Motor neuron (in vitro differentiated cells): ENCODE measurements around the gene PCDH9. TPM values are rescaled to one million over a fixed set of nuclear protein-coding genes. Genes with fewer than 3 reads are reported as not detected.
A peak's percentile ranks its signal among the peaks of the same experiment; 100 is the strongest.
"Not testable (repeated sequence)": the region's sequence is repeated elsewhere in the genome, so short reads cannot be mapped to it uniquely, and the experiment has no call there.

Experiments
- ATAC-seq, 8 experiments: fragments of 200-7000 bp; cut with Tn5 transposase; replicated peaks in 6 of 8; 2 replicates each; pipeline ENCODE4 v1.8.0; 2021; ENCODE audit warnings: mild to moderate bottlenecking in 8 of 8, moderate library complexity in 8 of 8
- H3K27ac ChIP-seq, 2 donors: fragments of 250-450 bp; sonication (Bioruptor Pico); 2 replicates each; pipeline ENCODE4 v1.9.0; 2021; ENCODE audit warnings: antibody characterized with exemption in 2 of 2, mild to moderate bottlenecking in 2 of 2, moderate library complexity in 1 of 2
- H3K4me1 ChIP-seq, 2 donors: fragments of 250-450 bp; sonication (Bioruptor Pico); replicated peaks in 1 of 2; 2 replicates each; pipeline ENCODE4 v1.6.1; 2021; ENCODE audit warnings: antibody characterized with exemption in 2 of 2, mild to moderate bottlenecking in 2 of 2, moderate library complexity in 1 of 2
- H3K4me3 ChIP-seq, 5 donors: fragments of 250-450 bp; sonication (Bioruptor Pico); 2 replicates each; pipeline ENCODE4 v1.9.0; 2021; ENCODE audit warnings: antibody characterized with exemption in 5 of 5, mild to moderate bottlenecking in 5 of 5, moderate library complexity in 4 of 5
- WGBS, 10 experiments: fragments of 450-650 bp; shearing (Covaris generic); methylation state at CpG; one replicate each; pipeline ENCODE4 v1.0.0; 2022; 5-methylcytosine and 5-hydroxymethylcytosine counted together
- in situ Hi-C, 9 experiments: fragments of 400-800 bp; cut with MboI; loops; one replicate each; pipeline ENCODE4 v1.15.0; 2021; ENCODE audit warnings: low sequenced_read_pairs in 9 of 9, low pct_unique_long_range_greater_than_20kb in 2 of 9; ENCODE audit not compliant: unreplicated experiment in 9 of 9
- total RNA-seq, 8 experiments: library from RNA; unstranded; fragments of 300-600 nt; gene quantifications; 2 replicates each; pipeline versions ENCODE4 v1.2.3 to v1.2.4, GENCODE V29; 2022

PCDH9 gene
- total RNA-seq, 8 experiments from 2014 or later, result 0.51 to 201 (median 64.7) TPM

GRCh38 chr13:66915596-66916185 is 314.4 kb downstream of the PCDH9 start:
- H3K4me1 ChIP-seq, result peaks cover 2 to 6% of the 10 kb centered on the region in 2 donors
- WGBS, 10 experiments, result 13 to 89% (median 67%) methylated on average over 1 of the region's 1 CpG; no CpG with 5 or more reads in 3 of the 10 experiments
- no peak overlapping the region for H3K27ac ChIP-seq
- in situ Hi-C loops, result no loop called here
- H3K4me3 ChIP-seq, result no peak overlapping the region
- peak in 3 of 8 experiments; percentile 31 to 61 (median 38) for ATAC-seq

DNA sequence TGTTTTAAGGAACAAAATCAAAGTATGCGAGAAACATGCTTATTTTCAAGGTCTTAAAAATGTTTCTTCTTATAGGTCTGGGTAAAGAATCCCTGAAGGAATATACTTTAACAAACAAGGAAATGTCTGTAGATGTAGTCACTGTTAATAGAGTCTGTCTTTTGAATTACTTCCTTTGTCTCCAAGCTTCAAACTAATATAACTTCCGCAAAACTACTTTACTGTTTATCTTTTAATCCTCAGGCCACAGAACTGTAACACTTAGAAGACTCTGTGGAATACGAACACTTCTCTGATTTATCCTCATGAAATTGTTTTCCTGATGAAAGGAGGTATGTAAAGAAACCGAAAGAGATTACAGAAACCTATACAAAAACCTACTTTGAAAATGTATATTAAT is 316.0 kb downstream of the PCDH9 start:
- in situ Hi-C loops, result no loop called here
- no peak for ATAC-seq
- Histone ChIP-seq H3K27ac (no peak overlapping the region), H3K4me1 (peaks cover 0 to 2% of the 10 kb centered on the region in 2 donors), H3K4me3 (no peak overlapping the region)
- 6 to 92% (median 80%) methylated on average over 3 to 4 of the region's 4 CpGs for WGBS, 10 experiments

DNA sequence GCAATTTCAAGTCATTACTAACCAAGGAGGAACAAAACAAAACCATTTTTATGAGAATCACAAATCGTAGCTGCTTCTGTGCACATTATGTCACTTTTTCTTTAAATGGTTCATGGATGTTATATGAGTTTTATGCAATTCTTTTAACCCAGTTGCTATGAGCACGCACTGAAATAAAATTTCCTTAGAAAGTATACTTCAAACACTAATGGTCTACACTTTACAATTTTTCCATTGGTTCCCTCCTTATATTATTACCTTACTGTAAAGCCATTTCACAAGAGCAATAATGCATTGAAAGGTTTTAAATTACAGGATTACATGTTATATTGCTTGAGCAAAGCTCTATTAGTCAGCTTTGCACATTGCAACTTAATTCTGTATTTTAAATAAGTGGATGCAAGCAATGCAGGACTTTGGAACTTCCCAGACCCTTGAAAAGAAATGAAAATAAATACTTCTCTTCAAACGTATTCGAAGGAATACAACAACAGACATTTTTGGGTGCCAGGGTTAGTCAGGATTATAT is 318.7 kb downstream of the PCDH9 start:
- Histone ChIP-seq H3K4me1 (peaks cover 0 to 2% of the 10 kb centered on the region in 2 donors), H3K4me3 (no peak overlapping the region), H3K27ac (no peak overlapping the region)
- WGBS, 10 experiments, result 8 to 94% (median 75%) methylated on average over 2 to 4 of the region's 4 CpGs; no CpG with 5 or more reads in 2 of the 10 experiments
- no peak for ATAC-seq
- in situ Hi-C loops, result no loop called here

DNA sequence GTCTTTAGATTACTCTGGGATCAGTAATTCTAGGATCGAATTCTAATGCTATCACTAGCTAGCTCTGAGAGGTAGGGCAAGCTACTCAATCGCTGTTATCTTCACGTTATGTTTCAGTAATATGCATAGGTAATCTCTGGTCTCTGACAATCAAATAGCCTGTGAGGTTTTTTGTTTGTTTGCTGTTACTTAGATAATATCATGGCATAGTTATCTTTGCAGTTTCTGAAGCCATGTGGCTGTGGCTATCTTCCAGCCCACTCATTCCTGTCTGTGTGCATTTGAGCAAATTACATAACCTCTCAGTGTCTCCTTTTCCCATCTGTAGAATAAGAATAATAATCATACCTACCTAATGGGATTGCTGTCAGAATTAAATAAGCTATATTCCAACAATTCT is 330.2 kb downstream of the PCDH9 start:
- no peaks in the 10 kb centered on the region for H3K4me1 ChIP-seq
- no peak overlapping the region for H3K27ac ChIP-seq
- no peak for ATAC-seq
- no peak overlapping the region for H3K4me3 ChIP-seq
- in situ Hi-C loops, result no loop called here
- WGBS, 10 experiments, result 28 to 94% (median 80%) methylated on average over 2 to 3 of the region's 3 CpGs; no CpG with 5 or more reads in 3 of the 10 experiments

GRCh38 chr13:66896933-66897332 is 333.2 kb downstream of the PCDH9 start:
- no peak for ATAC-seq
- in situ Hi-C loops, result no loop called here
- Histone ChIP-seq H3K27ac (no peak overlapping the region), H3K4me3 (no peak overlapping the region), H3K4me1 (no peaks in the 10 kb centered on the region)
- 0 to 71% (median 8%) methylated on average over 1 of the region's 1 CpG; no CpG with 5 or more reads in 6 of the 10 experiments for WGBS, 10 experiments

DNA sequence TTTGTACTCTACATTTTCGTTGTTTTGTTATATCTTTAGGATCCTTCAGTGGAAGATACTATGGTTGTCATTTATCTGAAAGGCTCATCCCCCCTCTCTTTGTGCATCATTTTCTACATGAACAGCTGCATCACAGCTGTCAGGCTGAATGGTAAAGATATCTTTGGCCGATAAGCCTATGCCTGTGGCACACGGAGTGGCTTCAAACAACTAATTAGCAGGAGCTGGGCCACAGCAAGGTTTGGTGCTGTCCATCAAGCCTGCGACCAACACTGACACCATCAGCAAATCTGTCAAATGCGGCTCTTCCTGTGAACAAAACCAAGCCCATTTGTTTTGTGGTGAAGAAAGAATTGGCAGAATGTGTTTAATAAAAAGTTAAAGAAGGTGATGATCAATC is 334.4 kb downstream of the PCDH9 start:
- peak in 1 of 8 experiments; percentile 47 for ATAC-seq
- in situ Hi-C loops, result no loop called here

GRCh38 chr13:66895320-66895719 is 334.8 kb downstream of the PCDH9 start:
- Histone ChIP-seq H3K4me1 (no peaks in the 10 kb centered on the region), H3K4me3 (no peak overlapping the region), H3K27ac (no peak overlapping the region)
- in situ Hi-C loops, result no loop called here
- WGBS, 10 experiments, result 6 to 100% (median 94%) methylated on average over 1 to 3 of the region's 3 CpGs; no CpG with 5 or more reads in 1 of the 10 experiments
- ATAC-seq, result peak in 2 of 8 experiments; percentile 18 to 92

More for the DNA sequence above, 334.4 kb downstream of the PCDH9 start:
- Histone ChIP-seq H3K4me1 (no peaks in the 10 kb centered on the region), H3K27ac (no peak overlapping the region), H3K4me3 (no peak overlapping the region)
- 4 to 100% (median 66%) methylated on average over 1 to 5 of the region's 5 CpGs; no CpG with 5 or more reads in 1 of the 10 experiments for WGBS, 10 experiments

DNA sequence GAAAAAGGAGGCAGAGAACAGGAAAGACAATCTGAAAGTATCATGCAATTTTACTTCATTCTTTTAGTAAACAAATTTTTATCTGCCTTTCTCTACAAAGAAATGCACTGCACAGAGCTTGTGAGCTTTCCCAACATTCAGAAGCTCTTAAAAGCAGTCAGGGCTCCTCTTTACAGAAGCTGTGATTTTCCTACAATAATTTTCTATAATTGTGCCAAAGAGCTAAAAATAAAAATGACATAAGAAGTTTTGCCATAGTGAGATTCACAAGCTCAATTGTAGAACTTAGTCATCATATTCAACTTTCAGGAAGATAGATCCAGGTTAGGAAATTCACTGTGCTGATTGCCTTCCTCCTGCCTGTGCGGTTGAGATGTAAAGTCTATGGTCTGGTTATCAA is 341.4 kb downstream of the PCDH9 start:
- Histone ChIP-seq H3K27ac (no peak overlapping the region), H3K4me3 (no peak overlapping the region), H3K4me1 (no peaks in the 10 kb centered on the region)
- 0 to 100% (median 100%) methylated on average over 1 of the region's 1 CpG; no CpG with 5 or more reads in 3 of the 10 experiments for WGBS, 10 experiments
- in situ Hi-C loops, result no loop called here
- no peak for ATAC-seq

- 3 to 86% (median 50%) methylated on average over 2 to 5 of the region's 5 CpGs; no CpG with 5 or more reads in 2 of the 10 experiments for WGBS, 10 experiments
- in situ Hi-C loops, result no loop called here
- Histone ChIP-seq H3K4me1 (no peaks in the 10 kb centered on the region), H3K27ac (no peak overlapping the region), H3K4me3 (no peak overlapping the region)
- no peak for ATAC-seq
These were observed 343.0 kb downstream of the PCDH9 start for GRCh38 chr13:66887088-66887487.

DNA sequence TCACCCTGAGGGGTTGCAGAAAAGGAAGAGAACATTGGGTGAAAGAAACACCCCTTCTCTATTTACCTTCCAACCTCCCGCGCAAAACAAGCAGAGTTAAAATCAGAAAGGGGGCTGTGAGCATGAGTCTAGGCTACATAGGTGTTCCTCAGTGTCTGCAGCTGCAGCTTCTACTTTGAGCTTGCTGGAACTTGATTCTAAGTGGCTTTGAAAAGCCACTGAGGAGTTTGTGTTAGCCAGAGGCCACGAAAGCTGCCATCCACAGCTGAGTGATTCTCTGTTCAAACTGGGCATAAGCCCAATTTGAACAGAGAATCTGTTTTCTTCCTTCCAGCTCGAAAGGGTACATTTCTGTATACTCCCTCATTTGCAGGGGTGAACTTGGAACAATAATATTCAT is 343.9 kb downstream of the PCDH9 start:
- 0 to 100% (median 81%) methylated on average over 2 to 4 of the region's 4 CpGs; no CpG with 5 or more reads in 2 of the 10 experiments for WGBS, 10 experiments
- H3K27ac ChIP-seq, result no peak overlapping the region
- no peak for ATAC-seq

DNA sequence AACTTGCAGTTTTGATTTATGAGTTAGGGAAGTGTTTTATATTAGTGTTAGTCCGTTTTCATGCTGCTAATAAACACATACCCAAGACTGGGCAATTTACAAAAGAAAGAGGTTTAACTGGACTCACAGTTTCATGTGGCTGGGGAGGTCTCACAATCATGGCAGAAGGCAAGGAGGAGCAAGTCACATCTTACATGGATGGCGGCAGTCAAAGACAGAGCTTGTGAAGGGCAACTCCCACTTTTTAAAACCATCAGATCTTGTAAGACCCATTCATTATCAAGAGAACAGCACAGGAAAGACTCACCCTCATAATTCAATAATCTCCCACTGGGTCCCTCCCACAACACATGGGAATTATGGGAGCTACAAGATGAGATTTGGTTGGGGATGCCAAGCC is 349.0 kb downstream of the PCDH9 start:
- WGBS, 10 experiments, result 10 to 100% (median 93%) methylated on average over 1 to 2 of the region's 2 CpGs; no CpG with 5 or more reads in 2 of the 10 experiments
- H3K4me3 ChIP-seq, in situ Hi-C loops, H3K27ac ChIP-seq, ATAC-seq, H3K4me1 ChIP-seq: not testable (repeated sequence)

More for the DNA sequence above, 343.9 kb downstream of the PCDH9 start:
- Histone ChIP-seq H3K4me1 (no peaks in the 10 kb centered on the region), H3K4me3 (no peak overlapping the region)
- in situ Hi-C loops, result no loop called here

- H3K27ac ChIP-seq, result no peak overlapping the region
- H3K4me3 ChIP-seq, result no peak overlapping the region
- in situ Hi-C loops, result no loop called here
- 0 to 80% (median 62%) methylated on average over 1 of the region's 1 CpG for WGBS, 10 experiments
- ATAC-seq, result peak in 6 of 8 experiments; percentile 30 to 98 (median 72)
- peaks cover 0 to 4% of the 10 kb centered on the region in 2 donors for H3K4me1 ChIP-seq
These were observed 350.1 kb downstream of the PCDH9 start for GRCh38 chr13:66879988-66880387.

DNA sequence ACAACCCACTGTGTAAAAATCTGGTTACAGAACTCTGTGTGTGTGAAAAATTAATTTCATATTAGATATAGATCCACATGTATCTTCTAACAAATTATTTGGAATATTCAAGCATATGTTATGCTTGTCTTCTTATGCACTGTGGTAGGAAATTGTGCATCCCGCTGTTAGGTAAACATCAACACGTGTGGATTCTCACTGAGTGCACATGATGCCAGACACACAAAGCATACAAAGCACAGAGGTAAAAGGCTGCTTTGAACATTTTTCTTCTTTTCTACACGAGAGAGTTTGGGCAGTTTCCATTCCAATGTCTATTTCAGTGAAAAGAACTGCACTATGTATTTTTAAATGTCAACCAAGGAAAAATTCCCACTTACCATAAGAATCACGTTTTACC is 354.9 kb downstream of the PCDH9 start:
- Histone ChIP-seq H3K4me3 (no peak overlapping the region), H3K27ac (no peak overlapping the region), H3K4me1 (peaks cover 0 to 4% of the 10 kb centered on the region in 2 donors)
- 0 to 80% (median 47%) methylated on average over 1 to 4 of the region's 4 CpGs; no CpG with 5 or more reads in 2 of the 10 experiments for WGBS, 10 experiments
- in situ Hi-C loops, result no loop called here
- ATAC-seq, result peak in 1 of 8 experiments; percentile 62
